T-cell (primary cell): ENCODE measurements around the gene CTU2. TPM values are rescaled to one million over a fixed set of nuclear protein-coding genes. Genes with fewer than 3 reads are reported as not detected.

ENCODE experiments used
- ATAC-seq, 4 experiments: fragments of 200-7000 bp in 3 of 4; fragments of 150-1000 bp in 1 of 4; cut with Tn5 transposase; replicated peaks in 1 of 4; 1 replicate in 3 of 4; 2 replicates in 1 of 4; pipeline ENCODE4 v1.10.0; 2021; ENCODE audit warnings: moderate library complexity in 3 of 4, mild to moderate bottlenecking in 2 of 4, moderate number of reproducible peaks in 1 of 4
- CTCF ChIA-PET, 2 donors: fragments of 300-600 bp; sonication (Branson Sonifier 250); formaldehyde crosslinking; loops; one replicate each; lab custom pipeline; 2022; ENCODE audit warnings: antibody characterized with exemption in 2 of 2; lab: Charles Lee
- POLR2A ChIA-PET, 2 donors: fragments of 300-600 bp; sonication (Branson Sonifier 250); formaldehyde crosslinking; loops; one replicate each; lab custom pipeline; 2022; ENCODE audit warnings: antibody characterized with exemption in 2 of 2; lab: Charles Lee
- DNase-seq, 35 experiments: peaks; one replicate each; pipeline versions ENCODE4 v3.0.0 to v3.0.0-alpha.2; 2013 to 2023
- H3K27ac ChIP-seq: one replicate; pipeline ENCODE4 v1.5.1; 2013; ENCODE audit warnings: low read length
- H3K27me3 ChIP-seq, 2 experiments: replicated peaks in 1 of 2; 1 replicate in 1 of 2; 2 replicates in 1 of 2; pipeline versions ENCODE4 v1.6.1 to v1.7.0; 2013; ENCODE audit warnings: low read length in 1 of 2, mixed read lengths in 1 of 2; ENCODE audit not compliant: control insufficient read depth in 2 of 2, insufficient read depth in 2 of 2; ENCODE audit errors: extremely low read depth in 1 of 2
- H3K36me3 ChIP-seq, 2 donors: 1 replicate in 1 of 2; 2 replicates in 1 of 2; pipeline versions ENCODE4 v1.6.1 to v1.7.0; 2013; ENCODE audit warnings: low read length in 1 of 2; ENCODE audit not compliant: control insufficient read depth in 2 of 2, insufficient read depth in 1 of 2; ENCODE audit errors: extremely low read depth in 1 of 2
- H3K4me1 ChIP-seq, 2 experiments: 1 replicate in 1 of 2; 2 replicates in 1 of 2; pipeline versions ENCODE4 v1.6.1 to v1.7.0; 2013; ENCODE audit warnings: low read length in 2 of 2, mixed read lengths in 1 of 2; ENCODE audit not compliant: insufficient read depth in 2 of 2, control insufficient read depth in 1 of 2; ENCODE audit errors: extremely low read depth in 1 of 2
- H3K4me3 ChIP-seq, 2 donors: 1 replicate in 1 of 2; 2 replicates in 1 of 2; pipeline versions ENCODE4 v1.5.1 to v1.7.0; 2013; ENCODE audit warnings: mild to moderate bottlenecking in 2 of 2, low read length in 1 of 2, moderate library complexity in 1 of 2; ENCODE audit not compliant: control insufficient read depth in 1 of 2; ENCODE audit errors: extremely low read depth in 1 of 2
- H3K9me3 ChIP-seq: 2 replicates; pipeline ENCODE4 v1.7.0; 2013
- H3K27ac Mint-ChIP-seq, 2 donors: one replicate each; pipeline ENCODE4 v1.8.0; 2020 to 2021; ENCODE audit warnings: mild to moderate bottlenecking in 2 of 2, mixed read lengths in 2 of 2
- H3K27me3 Mint-ChIP-seq, 2 donors: one replicate each; pipeline ENCODE4 v1.8.0; 2021 to 2022; ENCODE audit warnings: mixed read lengths in 2 of 2
- H3K36me3 Mint-ChIP-seq: one replicate; pipeline ENCODE4 v1.8.0; 2021; ENCODE audit warnings: mixed read lengths
- H3K4me1 Mint-ChIP-seq, 3 donors: one replicate each; pipeline ENCODE4 v1.8.0; 2020 to 2022; ENCODE audit warnings: mixed read lengths in 3 of 3, mild to moderate bottlenecking in 1 of 3
- H3K4me3 Mint-ChIP-seq, 3 donors: one replicate each; pipeline ENCODE4 v1.8.0; 2020 to 2022; ENCODE audit warnings: mild to moderate bottlenecking in 3 of 3, mixed read lengths in 3 of 3, moderate library complexity in 3 of 3
- H3K9me3 Mint-ChIP-seq, 3 donors: one replicate each; pipeline ENCODE4 v1.8.0; 2020 to 2022; ENCODE audit warnings: mixed read lengths in 3 of 3
- WGBS: methylation state at CpG from one replicate; pipeline ENCODE4 v1.1.5; 2013; ENCODE audit warnings: missing lambda C conversion rate; ENCODE audit not compliant: insufficient coverage; 5-methylcytosine and 5-hydroxymethylcytosine counted together
- total RNA-seq, 35 experiments: library from RNA in 6 of 35; stranded (reverse) in 6 of 35; fragments of 120-200 nt in 1 of 35; gene quantifications; one replicate each; pipeline versions ENCODE4 v1.2.1 to v1.2.4 and lab custom pipeline; 2013 to 2026

CTU2 gene
- total RNA-seq, 5 donors from 2014 or later (not counting 1 experiment from before 2014, with no cell fraction given) = 30.1 to 39.5 (median 38.6) TPM

DNA sequence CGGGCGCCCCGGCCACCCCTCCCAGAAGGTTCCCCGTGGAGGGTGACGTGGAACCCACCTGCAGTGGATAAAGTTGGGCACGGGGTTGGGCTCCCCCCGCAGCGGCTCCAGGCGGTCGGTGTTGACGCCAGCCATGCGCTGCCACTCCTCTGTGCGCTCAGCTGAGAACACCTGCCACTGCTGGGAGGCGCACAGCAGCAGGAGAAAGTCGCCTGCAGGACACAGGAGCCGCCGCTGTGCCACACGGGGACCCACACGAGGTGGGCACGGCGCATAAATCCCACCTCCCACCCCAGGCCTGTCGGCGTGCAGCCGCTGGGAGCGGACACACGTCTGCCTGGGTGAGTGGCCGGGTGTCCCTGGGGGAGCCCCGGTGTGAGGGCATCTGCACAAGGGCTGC lies 20.7 kb downstream of the CTU2 start:
- Histone ChIP-seq H3K27ac (no peak overlapping the region), H3K4me3 (no peak overlapping the region), H3K27me3 (no peaks in the 10 kb centered on the region), H3K36me3 (peaks cover 33 to 78% of the 10 kb centered on the region in 2 donors), H3K9me3 (no peaks in the 10 kb centered on the region), H3K4me1 (peaks cover 0 to 2% of the 10 kb centered on the region in 2 experiments)
- CTCF ChIA-PET = no interaction called here
- peaks cover 22% of the 10 kb centered on the region for H3K36me3 Mint-ChIP-seq
- POLR2A ChIA-PET = no interaction called here
- WGBS = 96% methylated on average over 25 of the region's 28 CpGs
- H3K9me3 Mint-ChIP-seq = no peaks in the 10 kb centered on the region
- ATAC-seq (no peak), DNase-seq (no peak)
- H3K27ac Mint-ChIP-seq = no peak overlapping the region
- no peak overlapping the region for H3K4me3 Mint-ChIP-seq
- peaks cover 0 to 3% (median 0%) of the 10 kb centered on the region in 3 donors for H3K4me1 Mint-ChIP-seq
- H3K27me3 Mint-ChIP-seq = no peaks in the 10 kb centered on the region

DNA sequence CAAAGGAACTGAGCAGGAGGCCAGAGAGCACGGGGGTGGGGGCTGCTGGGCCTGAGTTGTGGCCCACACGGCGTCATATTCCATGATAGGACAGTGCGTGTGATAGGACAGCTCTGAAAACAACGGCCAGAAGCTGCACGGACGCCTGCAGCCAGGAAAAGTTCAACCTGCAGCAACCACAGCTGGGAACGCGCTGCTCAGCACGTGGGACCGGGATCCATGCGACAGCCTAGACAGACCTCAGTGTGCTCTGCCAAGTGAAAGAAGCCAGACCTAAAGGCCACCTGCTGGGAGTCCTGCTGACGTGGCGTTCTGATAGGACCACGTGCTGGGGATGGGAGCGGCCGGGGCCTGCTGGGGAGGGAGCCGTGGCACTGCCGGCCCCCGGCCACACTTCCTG lies 21.6 kb downstream of the CTU2 start:
- H3K27ac Mint-ChIP-seq = no peak overlapping the region
- H3K4me1 Mint-ChIP-seq = peaks cover 0 to 3% (median 0%) of the 10 kb centered on the region in 3 donors
- H3K4me3 Mint-ChIP-seq = no peak overlapping the region
- Histone ChIP-seq H3K4me3 (no peak overlapping the region), H3K36me3 (peaks cover 32 to 72% of the 10 kb centered on the region in 2 donors), H3K27ac (no peak overlapping the region), H3K4me1 (peaks cover 0 to 2% of the 10 kb centered on the region in 2 experiments), H3K9me3 (no peaks in the 10 kb centered on the region), H3K27me3 (no peaks in the 10 kb centered on the region)
- no peak for DNase-seq
- peaks cover 22% of the 10 kb centered on the region for H3K36me3 Mint-ChIP-seq
- H3K9me3 Mint-ChIP-seq = no peaks in the 10 kb centered on the region
- ChIA-PET POLR2A (no interaction called here), CTCF (no interaction called here)
- 94% methylated on average over 19 of the region's 20 CpGs for WGBS
- no peak for ATAC-seq
- no peaks in the 10 kb centered on the region for H3K27me3 Mint-ChIP-seq

DNA sequence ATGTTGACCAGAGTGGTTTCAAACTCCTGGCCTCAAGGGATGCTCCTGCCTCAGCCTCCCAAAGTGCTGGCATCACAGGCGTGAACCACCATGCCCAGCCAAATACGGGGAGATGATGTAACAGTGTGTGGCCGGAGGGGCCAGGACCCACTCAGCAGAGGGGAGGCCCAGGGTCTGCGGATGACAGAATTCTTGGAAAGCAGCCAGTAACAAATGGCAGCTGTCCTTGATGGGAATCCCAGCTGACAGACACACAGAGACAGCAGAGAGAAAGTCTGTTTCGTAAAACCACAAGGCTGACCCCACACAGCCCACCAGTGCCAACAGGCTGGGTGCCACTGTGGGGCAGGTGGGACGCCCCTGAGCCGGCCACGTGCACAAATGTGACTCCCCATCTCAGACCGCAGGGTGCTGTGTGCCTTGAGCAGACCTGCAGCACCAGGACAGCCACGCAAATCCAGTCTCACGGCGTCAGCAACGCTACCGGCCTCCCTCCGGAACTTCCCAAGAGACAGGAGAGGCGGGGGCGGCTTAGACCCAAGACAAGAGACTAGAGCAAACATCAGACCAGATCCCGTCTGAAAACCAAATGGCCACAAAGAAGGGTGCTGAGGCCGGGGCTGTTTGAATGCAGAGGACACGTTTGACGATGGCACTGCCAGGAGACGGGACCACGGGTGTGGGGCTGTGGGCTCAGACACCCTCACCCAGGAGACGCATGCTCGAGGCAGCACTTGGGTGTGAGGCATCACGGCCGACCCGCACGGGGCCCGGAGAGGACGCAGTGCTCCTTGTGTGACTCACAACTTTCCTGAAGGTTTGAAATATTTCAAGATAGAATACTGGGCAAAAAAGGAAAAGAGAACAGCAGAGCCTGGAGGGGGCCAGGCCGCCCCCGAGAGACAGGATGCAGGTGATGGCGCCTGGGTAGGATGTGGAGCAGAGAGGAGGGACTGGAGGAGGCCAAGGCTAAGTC lies 24.6 kb downstream of the CTU2 start:
- Histone ChIP-seq H3K4me3 (no peak overlapping the region), H3K36me3 (peaks cover 16 to 65% of the 10 kb centered on the region in 2 donors), H3K27me3 (no peaks in the 10 kb centered on the region), H3K9me3 (no peaks in the 10 kb centered on the region), H3K27ac (no peak overlapping the region), H3K4me1 (no peaks in the 10 kb centered on the region)
- 96% methylated on average over 28 of the region's 34 CpGs for WGBS
- ChIA-PET CTCF (no interaction called here), POLR2A (no interaction called here)
- ATAC-seq (no peak), DNase-seq (no peak)
- H3K4me1 Mint-ChIP-seq = peaks cover 0 to 3% (median 0%) of the 10 kb centered on the region in 3 donors
- peaks cover 16% of the 10 kb centered on the region for H3K36me3 Mint-ChIP-seq
- no peak overlapping the region for H3K4me3 Mint-ChIP-seq
- no peaks in the 10 kb centered on the region for H3K9me3 Mint-ChIP-seq
- H3K27ac Mint-ChIP-seq = peak overlapping the region; percentile 28 to 39
- no peaks in the 10 kb centered on the region for H3K27me3 Mint-ChIP-seq

DNA sequence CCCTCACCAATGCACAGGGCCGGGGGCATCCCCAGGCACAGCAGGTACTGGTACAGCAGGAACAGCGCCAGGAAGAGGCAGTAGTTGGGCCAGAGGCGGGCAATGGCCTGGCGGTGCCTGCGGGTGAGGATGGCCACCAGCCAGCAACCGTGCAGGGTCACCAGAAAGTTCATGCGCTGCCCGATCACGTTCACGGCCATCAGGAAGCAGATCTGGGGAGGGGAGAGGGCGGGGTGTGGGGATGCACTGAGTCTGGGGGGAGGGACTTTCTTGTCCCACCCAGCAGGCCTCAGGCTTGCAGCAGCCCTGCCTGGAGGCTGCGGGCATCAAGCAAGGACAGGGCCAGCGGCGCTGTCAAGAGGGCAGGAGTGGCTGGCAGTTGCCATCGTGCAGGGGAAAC lies 25.4 kb downstream of the CTU2 start:
- H3K27me3 Mint-ChIP-seq = no peaks in the 10 kb centered on the region
- no peak for DNase-seq
- H3K27ac Mint-ChIP-seq = no peak overlapping the region
- no peaks in the 10 kb centered on the region for H3K4me1 ChIP-seq
- H3K36me3 ChIP-seq = peaks cover 16 to 61% of the 10 kb centered on the region in 2 donors
- no peak overlapping the region for H3K4me3 Mint-ChIP-seq
- no peaks in the 10 kb centered on the region for H3K27me3 ChIP-seq
- no peaks in the 10 kb centered on the region for H3K9me3 Mint-ChIP-seq
- H3K4me1 Mint-ChIP-seq = peaks cover 0 to 3% (median 0%) of the 10 kb centered on the region in 3 donors
- POLR2A ChIA-PET = no interaction called here
- CTCF ChIA-PET = no interaction called here
- H3K27ac ChIP-seq = no peak overlapping the region
- H3K4me3 ChIP-seq = no peak overlapping the region
- no peaks in the 10 kb centered on the region for H3K9me3 ChIP-seq
- no peak for ATAC-seq
- 90% methylated on average over 8 of the region's 15 CpGs for WGBS
- H3K36me3 Mint-ChIP-seq = peaks cover 14% of the 10 kb centered on the region

DNA sequence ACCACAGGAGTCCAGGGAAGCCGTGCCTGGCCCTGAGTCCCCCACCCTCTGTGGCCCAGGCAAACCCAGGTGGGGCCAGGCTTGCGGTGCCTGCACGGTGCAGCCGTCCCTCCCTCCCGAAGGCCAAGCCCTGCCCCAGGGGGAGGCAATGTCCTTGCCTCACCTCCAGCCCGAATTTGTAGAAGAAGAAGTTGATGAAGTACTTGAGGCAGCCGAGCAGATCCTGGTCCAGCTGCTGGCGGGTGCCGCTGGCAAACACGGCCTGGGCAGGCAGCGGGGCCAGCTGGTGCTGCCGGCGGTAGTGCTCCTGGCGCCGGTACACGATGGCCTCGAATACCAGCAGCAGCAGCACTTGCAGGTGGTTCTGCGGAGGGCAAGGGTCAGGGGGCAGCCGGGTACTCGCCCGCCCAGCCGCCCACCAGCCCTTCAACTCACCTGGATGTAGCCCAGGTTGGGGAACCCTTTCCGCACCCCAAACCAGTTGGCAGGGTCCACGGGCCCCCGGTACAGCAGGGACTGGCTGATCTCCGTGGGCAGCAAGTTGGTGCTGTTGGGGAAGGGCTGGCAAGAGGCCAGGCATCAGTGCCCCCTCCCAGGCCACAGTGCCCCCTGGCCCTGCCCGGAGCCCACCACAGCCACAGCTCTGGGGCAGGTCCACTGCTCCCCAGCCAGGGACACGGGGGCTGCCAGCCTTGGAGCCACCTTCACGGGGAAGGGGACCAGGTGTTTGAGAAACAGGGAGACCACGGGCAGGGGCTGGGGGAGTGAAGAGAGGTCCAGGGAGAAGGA lies 26.1 kb downstream of the CTU2 start:
- Mint-ChIP-seq H3K27ac (no peak overlapping the region), H3K4me3 (no peak overlapping the region), H3K27me3 (no peaks in the 10 kb centered on the region), H3K9me3 (no peaks in the 10 kb centered on the region), H3K36me3 (peaks cover 14% of the 10 kb centered on the region), H3K4me1 (peaks cover 0 to 3% (median 0%) of the 10 kb centered on the region in 3 donors)
- DNase-seq (no peak), ATAC-seq (no peak)
- no peaks in the 10 kb centered on the region for H3K9me3 ChIP-seq
- H3K27me3 ChIP-seq = no peaks in the 10 kb centered on the region
- H3K36me3 ChIP-seq = peaks cover 16 to 55% of the 10 kb centered on the region in 2 donors
- ChIA-PET CTCF (interaction anchor here in 1 of 2 donors (0.6 kb wide), 1 partner anchor 62 kb away, joined by 3 read pairs; no protein-coding TSS in a partner anchor), POLR2A (no interaction called here)
- 92% methylated on average over 24 of the region's 30 CpGs for WGBS
- peaks cover 0 to 6% of the 10 kb centered on the region in 2 experiments for H3K4me1 ChIP-seq
- H3K27ac ChIP-seq = no peak overlapping the region
- H3K4me3 ChIP-seq = no peak overlapping the region

DNA sequence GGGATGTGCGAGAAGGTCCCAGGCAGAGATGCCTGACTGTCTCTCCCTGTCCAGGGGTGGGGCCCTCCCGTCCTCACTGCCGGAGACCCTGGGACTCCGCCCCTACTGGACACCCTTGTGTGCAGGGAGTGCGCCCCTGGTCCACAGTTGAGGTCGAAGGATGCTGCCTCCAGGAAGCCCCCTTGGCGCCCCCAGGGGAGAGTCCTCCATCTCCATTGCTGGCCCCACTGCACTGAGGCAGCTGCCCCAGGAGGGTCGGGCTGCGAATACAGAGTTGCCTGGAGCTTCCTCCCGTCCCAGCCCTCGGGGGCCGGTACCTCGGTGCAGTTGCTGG lies 26.6 kb downstream of the CTU2 start:
- CTCF ChIA-PET = no interaction called here
- H3K36me3 ChIP-seq = peaks cover 16 to 51% of the 10 kb centered on the region in 2 donors
- no peak overlapping the region for H3K27ac Mint-ChIP-seq

More for the DNA sequence above, 26.6 kb downstream of the CTU2 start:
- no peak overlapping the region for H3K4me3 ChIP-seq
- H3K4me3 Mint-ChIP-seq = no peak overlapping the region
- WGBS = 95% methylated on average over 12 of the region's 13 CpGs
- peaks cover 0 to 11% of the 10 kb centered on the region in 2 experiments for H3K4me1 ChIP-seq
- H3K27ac ChIP-seq = no peak overlapping the region
- H3K36me3 Mint-ChIP-seq = peaks cover 14% of the 10 kb centered on the region
- peaks cover 0 to 7% (median 0%) of the 10 kb centered on the region in 3 donors for H3K4me1 Mint-ChIP-seq
- no peak for ATAC-seq
- no peaks in the 10 kb centered on the region for H3K9me3 ChIP-seq
- DNase-seq = no peak
- H3K27me3 Mint-ChIP-seq = no peaks in the 10 kb centered on the region
- POLR2A ChIA-PET = no interaction called here
- peaks cover 0 to 2% of the 10 kb centered on the region in 2 experiments for H3K27me3 ChIP-seq
- H3K9me3 Mint-ChIP-seq = no peaks in the 10 kb centered on the region
